ENCODE results near the gene LGR6. TPM values are rescaled to one million over a fixed set of nuclear protein-coding genes. Genes with fewer than 3 reads are reported as not detected.

LGR6 gene
- polyA plus RNA-seq, 3 donors, result not detected

- Histone ChIP-seq H3K27me3 (ENCODE audit: control insufficient read depth in 2 of 2, insufficient read depth in 2 of 2, low read length in 2 of 2) (no peaks in the 10 kb centered on the region), H3K4me1 (ENCODE audit: control insufficient read depth in 1 of 2, insufficient read depth in 2 of 2, low read length in 2 of 2) (peaks cover 54 to 71% of the 10 kb centered on the region in 2 donors), H3K4me3 (replicated peaks in 1 of 3; ENCODE audit: low read depth in 2 of 3, low read length in 3 of 3) (peak overlapping the region in 1 of 3 experiments; percentile 82), H3K9ac (ENCODE audit: insufficient read depth, low read length, poor library complexity, severe bottlenecking) (peak overlapping the region; percentile 80), H3K79me2 (ENCODE audit: insufficient read depth, low read length) (peaks cover 75% of the 10 kb centered on the region), H2AFZ (ENCODE audit: insufficient read depth, low read depth, low read length, poor library complexity, severe bottlenecking) (peak overlapping the region; percentile 76), H3K9me3 (replicated peaks in 1 of 2; ENCODE audit: control insufficient read depth in 1 of 2, insufficient read depth in 1 of 2, low read length in 2 of 2) (no peaks in the 10 kb centered on the region), H3K36me3 (replicated peaks in 1 of 2; ENCODE audit: control insufficient read depth in 1 of 2, insufficient read depth in 2 of 2, low read length in 2 of 2) (peaks cover 5 to 15% of the 10 kb centered on the region in 2 donors), H3K27ac (ENCODE audit: low read depth in 1 of 2, low read length in 2 of 2) (peak overlapping the region; percentile 50 to 94), H4K20me1 (ENCODE audit: insufficient read depth, low read length) (no peaks in the 10 kb centered on the region), H3K4me2 (replicated peaks; ENCODE audit: extremely low read depth, low read length, poor library complexity, severe bottlenecking) (peak overlapping the region; percentile 96)
- peaks cover 5 to 28% of the 10 kb centered on the region in 2 donors for H3K36me3 Mint-ChIP-seq
- WGBS (ENCODE audit: insufficient coverage), result 56% methylated on average over 4 of the region's 10 CpGs
- H3K27me3 Mint-ChIP-seq (ENCODE audit: low read depth in 3 of 3), result peaks cover 2 to 5% (median 3%) of the 10 kb centered on the region in 3 donors
- intact Hi-C loops (cut with micrococcal nuclease), result no loop called here
- peaks cover 81% of the 10 kb centered on the region for H3K4me1 Mint-ChIP-seq
- TF ChIP-seq CTCF (IDR thresholded peaks at IDR 0.05), result no peak
- peak overlapping the region; percentile 89 to 96 for H3K4me3 Mint-ChIP-seq
- H3K9me3 Mint-ChIP-seq, result no peaks in the 10 kb centered on the region
- peak overlapping the region; percentile 65 to 98 (median 93) for H3K27ac Mint-ChIP-seq
- DNase-seq, result no peak
These were observed 34.6 kb upstream of the LGR6 start for GRCh38 chr1:202158810-202159533.

GRCh38 chr1:202159534-202160371 is 33.8 kb upstream of the LGR6 start:
- peaks cover 0 to 8% of the 10 kb centered on the region in 2 donors for H3K36me3 ChIP-seq (replicated peaks in 1 of 2; ENCODE audit: control insufficient read depth in 1 of 2, insufficient read depth in 2 of 2, low read length in 2 of 2)
- Mint-ChIP-seq H3K9me3 (no peaks in the 10 kb centered on the region), H3K36me3 (peaks cover 5 to 21% of the 10 kb centered on the region in 2 donors), H3K4me3 (peak overlapping the region; percentile 89 to 96), H3K27ac (peak overlapping the region; percentile 83 to 98 (median 95)), H3K4me1 (peaks cover 83% of the 10 kb centered on the region), H3K27me3 (ENCODE audit: low read depth in 3 of 3) (peaks cover 2 to 5% (median 3%) of the 10 kb centered on the region in 3 donors)
- WGBS (ENCODE audit: insufficient coverage), result 2% methylated on average over 9 of the region's 16 CpGs
- no peaks in the 10 kb centered on the region for H3K27me3 ChIP-seq (ENCODE audit: control insufficient read depth in 2 of 2, insufficient read depth in 2 of 2, low read length in 2 of 2)
- DNase-seq, result peak in 2 of 3 donors; percentile 37 to 40
- H3K27ac ChIP-seq (ENCODE audit: low read depth in 1 of 2, low read length in 2 of 2), result peak overlapping the region; percentile 50 to 94
- H3K9ac ChIP-seq (ENCODE audit: insufficient read depth, low read length, poor library complexity, severe bottlenecking), result peak overlapping the region; percentile 80
- H3K9me3 ChIP-seq (replicated peaks in 1 of 2; ENCODE audit: control insufficient read depth in 1 of 2, insufficient read depth in 1 of 2, low read length in 2 of 2), result no peaks in the 10 kb centered on the region
- peak overlapping the region; percentile 96 for H3K4me2 ChIP-seq (replicated peaks; ENCODE audit: extremely low read depth, low read length, poor library complexity, severe bottlenecking)
- peaks cover 54 to 70% of the 10 kb centered on the region in 2 donors for H3K4me1 ChIP-seq (ENCODE audit: control insufficient read depth in 1 of 2, insufficient read depth in 2 of 2, low read length in 2 of 2)
- H3K79me2 ChIP-seq (ENCODE audit: insufficient read depth, low read length), result peaks cover 68% of the 10 kb centered on the region
- no peaks in the 10 kb centered on the region for H4K20me1 ChIP-seq (ENCODE audit: insufficient read depth, low read length)
- no peak for TF ChIP-seq CTCF (IDR thresholded peaks at IDR 0.05)
- peak overlapping the region; percentile 76 for H2AFZ ChIP-seq (ENCODE audit: insufficient read depth, low read depth, low read length, poor library complexity, severe bottlenecking)
- H3K4me3 ChIP-seq (replicated peaks in 1 of 3; ENCODE audit: low read depth in 2 of 3, low read length in 3 of 3), result peak overlapping the region; percentile 45 to 82 (median 49)
- intact Hi-C loops (cut with micrococcal nuclease), result no loop called here
